Activated naive CD4-positive, alpha-beta T cell treated with Interleukin-2 at 50 U/mL for 16 hours (primary cell): ENCODE results near the gene INSYN2B.

Experiments used
- DNase-seq: peaks from one replicate; pipeline ENCODE4 v3.0.0-alpha.2; 2020

The INSYN2B gene

GRCh38 chr5:169922474-169922873, 57.8 kb downstream of the INSYN2B start:
- DNase-seq, result no peak

- DNase-seq, result no peak
Observed at GRCh38 chr5:169921949-169922348, 58.3 kb downstream of the INSYN2B start.

- DNase-seq, result no peak
Observed at GRCh38 chr5:169921384-169921783, 58.9 kb downstream of the INSYN2B start.

GRCh38 chr5:169920474-169920873, 59.8 kb downstream of the INSYN2B start:
- no peak for DNase-seq

GRCh38 chr5:169918228-169918627, 62.1 kb downstream of the INSYN2B start:
- no peak for DNase-seq

- DNase-seq, result no peak
Observed at GRCh38 chr5:169917500-169917899, 62.8 kb downstream of the INSYN2B start.

- DNase-seq, result no peak
Observed at GRCh38 chr5:169914766-169915165, 65.5 kb downstream of the INSYN2B start.

GRCh38 chr5:169913479-169913878, 66.8 kb downstream of the INSYN2B start:
- DNase-seq, result no peak

GRCh38 chr5:169911448-169912212, 68.7 kb downstream of the INSYN2B start:
- no peak for DNase-seq

GRCh38 chr5:169910393-169910792, 69.9 kb downstream of the INSYN2B start:
- no peak for DNase-seq

GRCh38 chr5:169909945-169910344, 70.3 kb downstream of the INSYN2B start:
- DNase-seq, result no peak

GRCh38 chr5:169908864-169909263, 71.4 kb downstream of the INSYN2B start:
- no peak for DNase-seq

- DNase-seq, result no peak
Observed at GRCh38 chr5:169906745-169907649, 73.3 kb downstream of the INSYN2B start.

- DNase-seq, result no peak
Observed at GRCh38 chr5:169905017-169905416, 75.3 kb downstream of the INSYN2B start.

- no peak for DNase-seq
Observed at GRCh38 chr5:169904508-169904907, 75.8 kb downstream of the INSYN2B start.

GRCh38 chr5:169904059-169904458, 76.2 kb downstream of the INSYN2B start:
- DNase-seq, result no peak

GRCh38 chr5:169901896-169902295, 78.4 kb downstream of the INSYN2B start:
- DNase-seq, result no peak

- no peak for DNase-seq
Observed at GRCh38 chr5:169897481-169897880, 82.8 kb downstream of the INSYN2B start.

- no peak for DNase-seq
Observed at GRCh38 chr5:169895926-169896325, 84.4 kb downstream of the INSYN2B start.

- DNase-seq, result no peak
Observed at GRCh38 chr5:169893571-169893970, 86.7 kb downstream of the INSYN2B start.

- no peak for DNase-seq
Observed at GRCh38 chr5:169893010-169893409, 87.3 kb downstream of the INSYN2B start.

GRCh38 chr5:169889572-169889971, 90.7 kb downstream of the INSYN2B start:
- no peak for DNase-seq

GRCh38 chr5:169886677-169887076, 93.6 kb downstream of the INSYN2B start:
- DNase-seq, result no peak

- DNase-seq, result no peak
Observed at GRCh38 chr5:169886033-169886432, 94.3 kb downstream of the INSYN2B start.
